ENCODE measurements around the gene NID2.

Gene NID2

GRCh38 chr14:52051871-52052270 lies 17.0 kb downstream of the NID2 start:
- DNase-seq = no peak

- DNase-seq = no peak
Observed at GRCh38 chr14:52051251-52051650, 17.6 kb downstream of the NID2 start.

DNA sequence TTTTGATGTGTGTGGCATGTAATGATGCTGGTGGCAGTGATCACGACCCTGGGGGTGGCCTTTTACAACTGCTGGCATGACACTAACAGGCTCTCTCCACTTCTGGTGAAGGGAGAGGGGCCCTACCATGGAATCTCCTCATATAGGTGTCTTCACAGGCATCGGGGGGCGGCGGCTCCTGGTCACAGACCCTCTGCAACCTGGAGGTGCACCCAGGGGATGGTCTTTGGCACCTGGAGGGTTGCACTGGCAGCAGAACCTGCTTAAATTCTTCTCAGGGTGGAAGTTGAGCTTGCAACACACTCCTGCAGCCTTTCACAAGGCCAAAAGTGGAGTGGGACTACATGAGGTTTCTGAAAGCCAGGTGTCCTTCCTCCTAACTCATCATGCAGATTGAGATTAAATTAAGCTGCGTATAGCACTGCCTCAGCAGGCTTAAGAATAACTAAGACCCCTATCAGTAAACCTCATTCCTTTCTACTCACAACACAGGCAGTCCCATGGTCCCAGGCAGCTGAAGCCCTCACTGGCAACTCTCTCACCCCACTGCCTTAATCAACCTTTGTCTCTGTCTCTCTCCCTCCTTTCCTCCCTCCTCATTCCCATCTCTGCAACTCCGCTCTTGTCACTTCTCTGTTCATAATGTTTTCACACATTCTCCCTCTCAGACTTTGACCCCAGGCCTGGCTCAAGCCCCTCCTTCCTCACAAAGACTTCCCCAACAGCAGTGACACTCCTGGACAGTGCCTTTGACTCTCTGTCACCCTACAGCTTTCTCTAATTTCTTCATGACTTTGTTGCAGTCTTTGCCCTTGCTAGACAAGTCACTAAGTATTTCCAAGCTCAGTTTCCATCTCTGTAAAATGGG lies 18.9 kb downstream of the NID2 start:
- no peak for DNase-seq

DNA sequence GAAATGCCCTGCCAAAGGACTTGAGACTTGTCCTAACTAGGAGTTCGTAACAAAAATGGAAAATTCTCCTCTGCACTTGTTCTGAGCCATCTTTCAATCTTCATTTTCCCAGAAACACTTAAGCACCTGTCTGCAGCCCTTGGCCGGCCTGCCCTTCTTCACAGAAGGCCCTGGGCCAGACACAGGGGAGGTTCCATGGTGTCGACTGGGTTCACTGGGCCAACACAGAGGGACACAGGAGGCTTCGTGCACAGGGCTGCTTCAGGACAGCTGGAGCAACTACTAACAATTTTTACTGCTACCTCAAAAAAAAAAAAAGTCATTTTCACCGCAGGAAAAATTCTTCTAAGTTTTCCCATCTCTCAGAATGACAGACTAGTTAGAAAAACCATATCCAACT lies 19.6 kb downstream of the NID2 start:
- DNase-seq = no peak

GRCh38 chr14:52048641-52049204 lies 20.1 kb downstream of the NID2 start:
- DNase-seq = no peak

- DNase-seq = no peak
Observed at GRCh38 chr14:52048116-52048515, 20.7 kb downstream of the NID2 start.

- DNase-seq = no peak
Observed at GRCh38 chr14:52046376-52046917, 22.4 kb downstream of the NID2 start.

- DNase-seq = no peak
Observed at GRCh38 chr14:52044791-52045522, 23.9 kb downstream of the NID2 start.

- peak; percentile 27 for DNase-seq
Observed at GRCh38 chr14:52043690-52044089, 25.2 kb downstream of the NID2 start.

DNA sequence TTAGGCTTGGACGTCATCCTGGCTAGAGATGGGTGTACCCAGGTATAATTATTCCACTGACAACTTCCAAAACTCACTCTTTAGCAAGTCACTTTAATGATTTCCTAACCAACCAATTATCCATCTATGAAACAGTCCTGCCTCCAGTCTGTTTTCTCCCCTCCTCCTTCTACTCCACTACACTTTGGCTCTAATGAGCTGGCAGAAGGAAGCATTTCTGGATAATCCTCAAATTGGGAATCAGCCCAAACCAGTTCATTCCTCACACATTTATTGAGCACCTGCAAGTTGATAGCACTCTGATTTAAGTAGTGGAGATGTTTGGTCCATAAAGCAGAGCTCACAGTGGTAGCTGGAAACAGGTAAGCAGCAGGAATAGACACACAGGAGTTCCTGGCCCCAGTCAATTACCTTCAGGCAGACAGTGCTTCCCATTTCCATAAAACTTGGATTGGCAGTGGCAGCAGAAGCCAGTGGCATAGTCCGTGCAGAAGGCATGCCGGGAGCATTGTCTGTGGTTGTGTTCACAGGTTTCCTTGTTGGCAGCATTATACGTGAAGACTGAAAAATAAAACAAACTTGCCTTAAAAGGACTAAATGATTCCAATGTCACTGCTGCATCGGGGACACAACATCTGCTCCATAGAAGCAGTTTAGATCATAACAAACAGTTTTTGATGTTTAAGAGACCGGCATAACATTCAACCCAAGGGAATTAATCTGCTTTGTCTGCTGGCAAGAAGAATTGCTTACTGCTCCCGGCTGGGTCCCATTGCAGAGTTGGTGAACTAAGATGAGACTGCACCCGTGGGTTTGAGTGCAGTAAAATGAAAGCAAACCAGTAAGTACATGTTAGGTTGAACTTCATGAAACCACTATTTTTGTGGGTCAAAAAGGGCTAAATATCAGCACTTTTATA lies 26.2 kb downstream of the NID2 start:
- no peak for DNase-seq

GRCh38 chr14:52040598-52040997 lies 28.3 kb downstream of the NID2 start:
- DNase-seq = no peak

- no peak for DNase-seq
Observed at GRCh38 chr14:52039124-52039815, 29.6 kb downstream of the NID2 start.

DNA sequence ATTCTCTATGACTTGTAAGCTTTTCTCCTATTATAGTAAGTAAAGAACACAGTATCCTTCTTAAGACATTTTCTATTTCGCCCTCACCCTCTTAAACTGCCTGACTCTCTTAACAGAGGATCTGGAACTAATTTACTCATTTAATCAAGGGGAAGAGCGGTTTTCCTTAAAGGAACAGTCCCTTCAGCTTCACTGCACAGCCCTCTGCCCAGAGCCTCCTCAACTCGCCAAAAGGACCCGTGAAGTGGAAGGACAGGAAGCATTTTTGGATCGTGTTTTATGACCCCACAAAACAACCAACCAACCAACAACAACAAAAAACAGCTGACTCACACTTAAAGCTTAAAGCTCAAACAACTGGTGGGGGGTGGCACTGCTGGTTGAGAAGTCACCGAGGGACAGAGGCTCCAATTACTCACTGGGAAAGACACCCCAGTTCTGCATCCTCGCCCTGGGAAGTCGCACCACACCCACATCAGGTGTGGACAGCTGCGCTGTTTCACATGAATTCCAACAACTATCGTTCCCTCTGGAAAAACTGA lies 35.7 kb downstream of the NID2 start:
- DNase-seq = no peak

- no peak for DNase-seq
Observed at GRCh38 chr14:52032204-52032801, 36.6 kb downstream of the NID2 start.

DNA sequence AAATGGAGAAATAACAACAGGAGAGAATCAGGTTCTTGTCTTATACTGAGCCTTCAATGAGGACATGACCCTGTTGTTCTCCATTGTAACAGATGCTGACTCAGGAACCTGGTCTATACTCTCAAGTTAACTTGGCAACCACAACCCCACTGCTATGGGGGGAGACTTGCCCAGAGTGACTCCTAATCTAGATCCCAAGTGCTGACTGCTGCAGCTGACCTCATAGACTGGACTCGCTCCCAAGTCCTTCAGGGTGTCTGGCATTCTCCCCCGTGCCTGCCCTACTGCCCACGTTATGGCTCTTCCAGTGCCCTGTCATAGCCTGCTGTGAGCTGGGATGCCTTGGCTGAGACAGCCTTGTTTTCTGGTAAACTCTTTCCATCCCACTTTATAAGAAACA lies 37.1 kb downstream of the NID2 start:
- DNase-seq = no peak

- no peak for DNase-seq
Observed at GRCh38 chr14:52029881-52030280, 39.0 kb downstream of the NID2 start.

DNA sequence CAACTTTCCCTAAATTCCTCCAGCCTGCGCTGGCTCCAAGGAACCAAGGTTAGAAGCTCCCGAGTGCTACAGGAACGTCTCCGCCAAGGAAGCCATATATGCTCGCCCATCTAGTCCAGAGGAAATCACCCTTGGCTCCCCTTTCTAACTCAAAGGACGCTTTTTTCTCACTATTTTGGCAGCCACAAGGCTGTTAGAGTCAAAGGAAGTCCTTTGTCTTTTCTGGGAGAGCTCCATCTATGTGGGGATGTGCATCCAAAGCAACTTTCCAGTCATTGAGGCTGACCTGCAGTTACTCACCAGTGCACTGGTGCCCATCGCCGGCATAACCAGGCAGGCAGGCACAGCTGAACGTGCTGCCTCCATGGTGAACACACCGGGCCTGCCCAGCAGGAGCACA lies 42.0 kb downstream of the NID2 start:
- no peak for DNase-seq

GRCh38 chr14:52026017-52026660 lies 42.7 kb downstream of the NID2 start:
- DNase-seq = no peak

GRCh38 chr14:52025310-52025709 lies 43.5 kb downstream of the NID2 start:
- DNase-seq = no peak

GRCh38 chr14:52023518-52023917 lies 45.3 kb downstream of the NID2 start:
- DNase-seq = no peak

Measured in CD4-positive, alpha-beta T cell treated with Interleukin-4 for 4 hours (primary cell).